GM18519 (cell line): ENCODE data around the gene MPC1L.
"Not testable (repeated sequence)": the region's sequence is repeated elsewhere in the genome, so short reads cannot be mapped to it uniquely, and the experiment has no call there.

ENCODE experiments used
- ATAC-seq: cut with Tn5 transposase; IDR thresholded peaks from one replicate; pipeline ENCODE4 v1.9.1; 2021; ENCODE audit warnings: mild to moderate bottlenecking, moderate library complexity; ENCODE audit not compliant: unreplicated experiment, low FRiP score

MPC1L gene

DNA sequence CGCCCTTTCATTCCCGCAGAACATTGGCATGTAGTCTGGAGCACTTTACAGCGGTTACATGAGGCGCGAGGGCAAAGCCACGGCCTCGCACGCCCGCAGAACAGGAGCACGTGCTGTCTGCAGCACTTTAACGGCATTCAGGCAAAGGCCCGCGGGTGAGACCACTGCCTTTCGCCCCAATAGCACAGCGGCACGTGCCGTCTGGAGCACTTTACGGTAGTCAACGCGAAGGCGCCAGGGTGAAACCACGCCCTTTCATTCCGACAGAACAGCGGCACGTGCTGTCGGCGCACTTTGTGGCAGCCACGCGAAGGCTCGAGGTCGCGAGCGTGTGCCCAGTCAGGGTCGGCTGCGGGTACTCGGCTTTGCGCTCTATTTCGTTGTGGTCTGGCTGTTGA, at the start of gene MPC1L:
Gene MPC1L (plus strand): TSS at position 290 of the 398 bp plus-strand sequence. CDS start 138 bp downstream, outside the sequence.
- no peak for ATAC-seq

DNA sequence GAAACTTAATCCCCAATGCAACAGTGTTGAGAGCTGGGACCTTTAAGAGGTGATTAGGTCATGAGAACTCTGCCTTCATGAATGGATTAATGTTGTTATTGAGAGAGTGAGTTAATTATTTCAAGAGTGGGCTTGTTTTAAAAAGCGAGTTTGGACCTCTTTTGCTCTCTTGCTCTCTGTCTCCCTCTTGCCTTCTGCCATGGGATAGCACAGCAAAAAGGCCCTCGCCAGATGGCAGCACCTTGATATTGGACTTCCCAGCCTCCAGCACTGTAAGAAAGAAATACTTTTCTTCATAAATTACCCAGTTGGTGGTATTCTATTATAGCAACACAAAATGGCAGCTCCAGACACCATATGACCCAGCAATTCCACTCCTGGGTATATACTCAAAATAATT, 49.5 kb upstream of the MPC1L start:
- ATAC-seq: no peak

DNA sequence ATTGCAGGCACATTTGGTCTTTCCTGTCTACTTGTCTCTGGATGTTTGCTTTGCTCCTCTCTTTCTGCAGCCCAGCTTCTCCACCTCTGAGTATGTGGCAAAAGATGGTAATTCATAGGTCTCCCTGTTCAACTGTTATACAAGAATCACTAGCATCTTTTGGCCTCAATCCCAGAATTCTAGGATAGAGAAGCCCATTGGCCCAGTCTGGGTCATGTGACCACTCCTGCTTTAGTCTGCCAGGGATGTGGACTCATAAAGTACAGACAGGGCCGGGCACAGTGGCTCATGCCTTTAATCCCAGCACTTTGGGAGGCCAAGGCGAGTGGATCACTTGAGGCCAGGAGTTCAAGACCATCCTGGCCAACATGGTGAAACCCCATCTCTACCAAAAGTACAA, 47.8 kb upstream of the MPC1L start:
- not testable (repeated sequence) for ATAC-seq

DNA sequence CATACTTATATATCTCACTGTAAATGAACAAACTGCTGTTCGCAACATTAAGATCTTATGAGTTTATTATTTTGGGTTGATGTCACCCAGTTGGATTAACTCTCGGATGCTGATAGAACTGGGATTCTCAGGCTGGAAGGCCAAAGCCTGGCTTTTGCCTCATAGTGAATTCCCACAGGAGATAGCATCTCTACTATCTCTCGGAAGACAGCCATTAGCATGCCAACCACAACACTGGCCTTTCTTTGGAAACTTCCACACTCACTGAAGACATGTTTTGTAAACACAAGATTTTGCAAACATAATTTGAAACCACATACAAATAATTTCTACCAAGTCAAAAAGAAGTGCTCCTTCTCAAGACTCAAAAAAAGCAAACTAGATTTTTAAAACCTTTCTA, 46.9 kb upstream of the MPC1L start:
- no peak for ATAC-seq

DNA sequence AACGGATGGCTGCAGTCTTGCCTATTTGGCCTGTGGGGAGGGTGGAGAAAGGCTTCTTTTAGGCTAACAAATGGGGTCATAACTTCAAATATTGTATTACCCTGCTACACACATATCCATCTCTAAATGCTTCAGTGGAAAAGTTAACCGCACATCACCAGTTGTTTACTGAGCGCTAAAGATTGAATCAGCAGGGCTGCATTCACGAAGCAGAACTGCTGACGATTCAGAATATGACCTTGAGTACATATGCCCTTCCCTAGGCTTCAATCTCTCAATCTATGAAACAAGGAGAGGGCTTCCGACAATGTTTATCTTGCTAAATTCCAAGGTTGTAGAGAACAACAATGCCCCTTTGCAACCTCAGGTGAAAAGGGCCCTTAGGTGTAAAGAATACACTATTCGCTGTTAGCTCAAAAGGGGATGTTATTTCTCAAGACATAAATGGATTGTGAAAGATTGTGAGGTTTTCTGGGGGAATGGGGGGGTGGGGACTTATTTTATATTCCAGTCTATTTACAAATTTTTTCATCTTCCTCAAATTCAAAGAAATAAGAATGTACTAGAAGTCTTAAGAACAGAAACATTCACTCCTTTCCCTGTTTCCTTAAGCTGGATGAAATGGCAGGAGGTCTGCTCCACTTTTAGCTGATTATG, 45.1 kb upstream of the MPC1L start:
- no peak for ATAC-seq

DNA sequence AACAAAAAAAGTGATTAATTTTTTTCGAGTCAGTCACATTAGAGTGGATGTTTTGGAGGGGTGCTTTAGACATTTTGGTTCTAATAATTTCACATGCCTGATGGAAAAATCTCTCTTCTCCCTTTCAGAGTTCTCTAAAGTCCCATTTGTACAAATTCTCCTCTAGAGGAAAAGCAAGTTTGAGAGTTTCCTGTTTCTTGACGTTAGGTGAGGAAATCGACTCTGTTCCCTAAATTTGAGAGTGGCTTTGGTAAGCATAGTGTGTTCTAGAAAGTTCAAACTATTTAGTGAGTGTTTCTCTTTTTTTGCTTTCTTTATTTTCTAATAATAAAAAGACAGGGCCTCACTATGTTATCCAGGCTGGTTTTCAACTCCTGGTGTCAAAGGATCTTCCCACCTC, 44.1 kb upstream of the MPC1L start:
- no peak for ATAC-seq

DNA sequence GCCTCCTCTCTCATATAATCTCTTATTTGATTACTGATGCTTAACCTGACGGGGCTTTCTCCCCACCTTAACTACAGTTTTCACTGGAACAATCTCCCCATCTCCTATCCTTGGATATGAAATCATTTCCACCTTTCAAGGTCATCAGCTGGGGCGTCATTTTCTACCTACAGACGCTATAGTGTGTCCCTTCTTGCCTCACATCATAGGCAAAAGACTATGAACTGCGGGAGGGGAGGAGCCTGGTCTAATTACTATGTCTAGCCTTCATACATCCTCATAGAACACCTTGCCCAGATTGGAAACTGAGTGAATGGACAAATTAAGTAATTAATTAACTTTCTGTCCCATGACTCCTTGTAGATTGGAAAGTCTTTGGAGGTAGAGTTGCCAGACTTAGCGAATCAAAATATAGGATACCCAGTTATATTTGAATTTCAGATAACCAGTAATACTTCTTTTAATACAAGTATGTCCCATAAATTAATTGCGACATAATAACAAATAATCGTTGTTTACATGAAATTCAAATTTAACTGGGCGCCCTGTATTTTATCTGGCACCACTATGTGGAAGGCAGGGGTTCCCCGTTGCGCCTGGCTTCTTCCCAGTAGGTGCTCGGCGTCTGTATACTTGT, 43.2 kb upstream of the MPC1L start:
- ATAC-seq: peak; percentile 27

DNA sequence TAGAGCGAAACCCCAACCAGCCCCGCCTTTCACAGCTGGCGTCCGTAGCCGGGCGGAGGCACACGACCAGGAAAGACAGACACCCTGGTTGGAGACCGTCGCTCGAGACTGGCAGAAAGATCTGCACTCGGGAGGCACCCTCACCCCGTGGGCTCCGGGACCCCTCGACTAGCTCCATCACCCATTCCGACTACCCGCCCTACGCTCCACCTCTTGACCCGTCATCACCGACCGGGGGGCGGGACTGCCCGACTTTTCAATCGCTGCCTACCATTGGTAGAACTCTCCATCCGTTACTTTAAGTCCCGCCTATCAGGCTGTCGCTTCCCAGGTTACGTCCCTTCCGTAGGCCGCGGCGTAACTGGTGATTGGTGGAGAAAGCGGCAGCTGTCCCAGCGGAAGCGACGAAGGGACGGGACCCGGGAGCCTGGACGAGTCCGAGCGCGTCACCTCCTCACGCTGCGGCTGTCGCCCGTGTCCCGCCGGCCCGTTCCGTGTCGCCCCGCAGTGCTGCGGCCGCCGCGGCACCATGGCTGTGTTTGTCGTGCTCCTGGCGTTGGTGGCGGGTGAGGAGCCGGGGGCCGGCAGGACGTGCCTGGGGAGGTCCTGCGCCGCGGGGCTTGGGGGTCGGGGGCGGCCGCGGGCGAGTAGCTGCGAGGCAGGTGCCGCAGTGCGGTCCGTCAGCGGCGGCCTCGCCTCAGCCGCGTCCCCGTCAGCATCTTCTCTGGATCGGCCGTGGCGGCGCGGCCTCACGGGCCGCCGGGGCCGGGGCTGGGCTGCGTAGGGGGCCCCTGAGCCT, 42.5 kb upstream of the MPC1L start, which contains the start of gene ATP6AP2:
Gene ATP6AP2 (plus strand): TSS at position 434 of the 799 bp plus-strand sequence. CDS start 96 bp downstream, at position 530.
- ATAC-seq: peak; percentile 96

DNA sequence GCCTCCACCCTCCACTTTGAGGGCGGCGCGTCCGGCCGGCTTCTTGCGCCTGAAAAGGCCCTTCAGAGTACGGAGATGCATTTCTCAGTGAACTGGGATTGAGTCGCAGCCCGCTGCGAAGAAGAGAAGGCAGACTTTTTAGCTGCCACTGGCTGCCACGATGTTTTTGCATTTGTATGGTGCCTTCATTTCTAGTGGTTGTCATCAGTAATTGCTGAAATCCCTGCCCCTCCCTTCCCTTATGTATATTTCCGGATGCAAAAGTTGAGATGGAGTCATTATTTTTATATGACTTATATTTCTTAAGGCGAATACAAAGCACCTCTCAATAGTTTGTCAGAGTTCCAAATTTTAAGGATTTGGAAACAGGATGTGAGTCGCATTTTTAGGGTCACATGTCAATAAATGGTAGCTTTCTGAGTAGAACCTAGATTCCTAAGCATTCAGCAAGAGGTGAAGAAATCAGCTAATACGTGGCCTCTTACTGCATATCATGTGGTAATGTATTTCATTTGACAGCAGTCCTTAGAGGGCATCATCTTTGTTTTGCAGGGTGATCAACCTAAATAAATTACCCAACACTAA, 41.8 kb upstream of the MPC1L start:
- no peak for ATAC-seq

DNA sequence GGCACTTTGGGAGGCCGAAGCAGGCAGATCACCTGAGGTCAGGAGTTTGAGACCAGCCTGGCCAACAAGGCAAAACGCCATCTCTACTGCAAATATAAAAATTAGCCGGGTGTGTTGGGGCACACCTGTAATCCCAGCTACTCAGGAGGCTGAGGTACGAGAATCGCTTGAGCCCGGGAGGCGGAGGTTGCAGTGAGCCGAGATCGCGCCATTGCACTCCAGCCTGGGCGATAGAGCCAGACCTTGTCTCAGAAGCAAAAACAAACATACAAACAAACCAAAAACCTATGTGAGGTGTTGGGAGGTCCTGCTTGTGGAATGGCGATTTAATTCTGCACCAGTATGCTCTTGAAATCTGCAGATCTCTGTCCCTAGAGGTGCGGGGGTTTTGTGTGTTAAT, 41.0 kb upstream of the MPC1L start:
- ATAC-seq: not testable (repeated sequence)

DNA sequence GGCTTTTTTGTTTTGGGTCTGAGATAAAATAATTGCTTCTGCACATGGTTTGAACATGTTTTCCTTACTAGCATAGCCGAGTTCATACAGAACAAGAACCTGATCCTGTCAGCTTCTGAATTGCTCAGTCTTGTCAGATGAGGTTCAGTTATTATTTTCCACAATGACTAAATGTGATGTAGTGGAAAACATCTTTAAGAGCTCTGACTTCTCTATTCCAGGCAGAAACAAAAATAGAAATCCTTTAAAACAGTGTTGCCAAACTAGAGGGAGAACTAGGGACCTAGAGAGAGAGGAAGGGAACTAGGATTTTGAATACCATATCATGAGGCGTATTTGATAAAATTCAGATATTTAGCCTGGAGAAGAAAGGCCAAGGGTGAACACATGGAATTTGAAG, 40.4 kb upstream of the MPC1L start:
- no peak for ATAC-seq

DNA sequence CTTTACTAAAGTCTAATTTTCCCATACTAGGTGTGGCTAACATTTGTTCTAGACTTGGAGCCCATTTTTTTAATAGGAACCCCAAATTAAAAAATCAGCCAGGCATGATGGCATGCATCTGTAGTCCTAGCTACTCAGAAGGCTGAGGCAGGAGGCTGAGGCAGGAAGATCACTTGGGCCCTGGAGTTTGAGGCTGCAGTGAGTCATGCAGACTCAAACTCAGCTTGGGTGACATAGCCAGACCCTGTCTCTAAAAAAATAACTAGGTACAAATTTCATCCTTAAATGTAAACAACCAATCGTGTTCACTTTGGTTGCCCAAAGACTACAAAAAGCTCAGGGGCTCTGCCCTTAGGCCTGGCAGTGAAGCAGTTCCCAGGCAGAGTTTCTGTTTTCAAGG, 35.6 kb upstream of the MPC1L start:
- not testable (repeated sequence) for ATAC-seq

DNA sequence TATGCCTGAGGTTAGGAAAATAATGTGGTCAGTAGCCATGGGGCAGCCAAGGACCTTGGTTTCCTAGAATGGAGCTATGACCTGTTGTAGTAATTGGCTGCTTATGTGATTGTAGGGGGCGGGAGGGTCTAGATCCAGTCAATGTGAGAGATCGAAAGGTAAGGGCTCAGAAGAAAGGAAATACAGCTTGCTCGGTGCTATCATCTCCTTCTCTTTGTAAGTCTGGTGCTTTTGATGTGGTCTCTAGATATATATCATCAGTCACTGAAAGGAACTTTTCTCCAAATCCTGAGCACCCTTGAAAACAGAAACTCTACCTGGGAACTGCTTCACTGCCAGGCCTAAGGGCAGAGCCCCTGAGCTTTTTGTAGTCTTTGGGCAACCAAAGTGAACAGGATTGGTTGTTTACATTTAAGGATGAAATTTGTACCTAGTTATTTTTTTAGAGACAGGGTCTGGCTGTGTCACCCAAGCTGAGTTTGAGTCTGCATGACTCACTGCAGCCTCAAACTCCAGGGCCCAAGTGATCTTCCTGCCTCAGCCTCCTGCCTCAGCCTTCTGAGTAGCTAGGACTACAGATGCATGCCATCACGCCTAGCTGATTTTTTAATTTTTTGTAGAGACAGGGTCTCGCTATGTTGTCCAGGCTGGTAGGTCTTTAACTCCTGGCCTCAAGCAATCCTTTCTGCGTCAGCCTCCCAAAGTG, 33.5 kb upstream of the MPC1L start:
- not testable (repeated sequence) for ATAC-seq

DNA sequence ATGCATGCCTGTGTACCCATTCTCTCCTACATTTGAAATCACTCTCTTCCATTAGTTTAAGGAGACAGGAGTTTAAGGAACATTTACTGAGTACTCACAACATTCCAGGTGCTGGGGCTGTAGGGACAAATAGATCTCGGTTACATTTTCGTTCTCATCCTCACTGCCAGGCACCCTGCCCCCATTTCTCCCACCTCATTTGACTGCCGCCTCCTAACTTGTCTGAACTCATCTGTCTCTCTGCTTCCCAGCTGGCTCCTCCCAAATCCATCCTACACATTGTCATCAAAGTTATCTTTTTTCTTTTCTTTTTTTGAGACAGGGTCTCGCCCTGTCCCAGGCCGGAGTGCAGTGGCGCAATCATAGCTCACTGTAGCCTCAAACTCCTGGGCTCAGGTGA, 19.8 kb upstream of the MPC1L start:
- no peak for ATAC-seq

DNA sequence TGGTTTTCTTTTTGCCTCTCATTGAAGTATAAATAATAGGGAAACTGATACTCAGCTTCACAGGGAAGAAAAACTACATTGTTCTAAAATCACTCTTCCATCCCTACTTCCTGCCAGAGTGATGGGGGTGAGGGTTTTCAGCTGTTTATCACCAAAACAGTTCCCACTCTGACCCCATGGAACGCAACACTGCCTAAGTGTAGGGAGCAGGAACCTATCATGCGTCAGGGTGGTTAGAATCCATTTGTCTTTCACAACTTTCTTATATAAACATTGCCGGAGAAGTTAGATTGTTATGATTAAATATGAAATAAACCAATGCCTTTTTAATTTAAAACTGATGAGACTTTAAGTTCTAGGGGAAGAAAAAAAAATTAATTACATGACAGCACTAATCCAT, 15.8 kb upstream of the MPC1L start:
- ATAC-seq: no peak

DNA sequence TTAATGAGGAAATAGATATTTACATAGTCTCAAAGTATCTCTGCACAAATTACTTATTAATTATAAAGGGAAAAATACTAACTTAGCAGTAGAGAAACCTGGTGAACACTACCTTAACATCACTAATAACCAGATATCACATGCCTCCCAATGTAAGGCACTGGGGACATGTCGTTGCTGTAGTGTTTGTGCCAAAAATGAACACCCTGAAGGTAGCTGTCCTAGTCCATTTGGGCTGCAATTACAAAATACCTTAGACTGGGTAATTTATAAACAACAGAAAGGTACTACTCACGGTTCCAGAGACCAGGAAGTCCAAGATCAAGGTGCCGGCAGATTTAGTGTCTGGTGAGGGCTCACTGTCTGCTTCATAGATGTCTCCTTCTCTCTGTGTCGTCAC, 10.7 kb upstream of the MPC1L start:
- ATAC-seq: no peak

DNA sequence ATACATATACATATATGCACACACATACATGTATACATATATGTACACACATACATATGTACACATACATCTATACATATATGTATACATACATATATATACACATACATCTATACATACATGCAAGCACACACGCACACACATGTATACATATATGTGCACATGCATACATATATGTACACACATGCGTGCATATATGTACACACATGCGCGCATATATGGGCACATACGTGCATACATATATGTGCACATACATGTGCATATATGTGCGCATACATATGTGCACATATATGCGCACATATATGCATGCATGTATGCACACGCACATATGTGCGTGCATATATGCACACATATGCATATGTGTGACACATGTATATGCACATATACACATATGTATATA, 7.3 kb upstream of the MPC1L start:
- no peak for ATAC-seq

DNA sequence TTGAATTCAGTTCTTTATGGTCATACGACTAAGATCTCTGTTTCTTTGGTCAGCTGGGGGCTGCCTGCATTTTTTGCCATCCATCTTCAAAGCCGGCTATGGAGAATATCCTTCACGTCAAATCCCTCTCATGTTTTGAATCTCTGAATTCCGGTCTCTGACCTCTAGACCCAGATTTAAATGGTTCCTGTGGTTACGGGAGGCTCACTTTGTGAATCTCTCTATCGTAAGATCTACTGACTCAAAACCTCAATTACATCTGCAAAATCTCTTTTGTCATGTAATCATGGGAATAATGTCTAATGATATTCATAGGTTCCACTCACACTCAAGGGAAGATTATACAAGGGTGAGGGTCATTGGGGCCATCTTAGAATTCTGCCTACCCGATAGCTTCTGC, 5.7 kb upstream of the MPC1L start:
- ATAC-seq: no peak

DNA sequence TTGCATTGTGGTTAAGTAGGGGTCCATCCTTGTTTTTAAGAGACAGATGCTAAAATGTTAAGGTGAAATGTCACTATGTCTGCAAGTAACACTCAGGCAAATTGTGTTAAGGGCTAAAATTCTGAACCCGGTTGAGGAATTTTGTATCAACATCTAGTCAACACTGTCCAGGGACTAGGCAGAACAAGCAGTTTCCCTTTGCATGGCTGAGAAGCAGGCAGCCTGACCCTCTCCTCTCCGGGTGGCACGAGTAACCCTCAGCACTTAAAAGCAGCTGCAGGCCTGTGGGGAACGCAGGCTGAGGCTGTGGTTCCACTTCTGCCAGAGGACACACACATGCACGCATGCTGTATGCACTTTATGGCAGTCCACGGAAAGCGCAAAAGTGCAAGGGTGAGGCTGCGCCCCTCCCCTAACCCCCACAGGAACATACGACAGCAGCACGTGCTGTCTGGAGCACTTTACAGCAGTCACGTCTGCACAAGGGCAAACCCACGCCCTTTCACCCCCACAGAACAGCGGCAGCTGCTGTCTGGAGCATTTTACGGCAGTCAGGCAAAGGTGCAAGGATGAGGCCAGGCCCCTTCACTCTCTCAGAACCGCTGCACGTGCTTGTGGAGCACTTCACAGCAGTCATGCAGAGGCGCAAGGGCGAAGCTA, 619 bp upstream of the MPC1L start:
- no peak for ATAC-seq

DNA sequence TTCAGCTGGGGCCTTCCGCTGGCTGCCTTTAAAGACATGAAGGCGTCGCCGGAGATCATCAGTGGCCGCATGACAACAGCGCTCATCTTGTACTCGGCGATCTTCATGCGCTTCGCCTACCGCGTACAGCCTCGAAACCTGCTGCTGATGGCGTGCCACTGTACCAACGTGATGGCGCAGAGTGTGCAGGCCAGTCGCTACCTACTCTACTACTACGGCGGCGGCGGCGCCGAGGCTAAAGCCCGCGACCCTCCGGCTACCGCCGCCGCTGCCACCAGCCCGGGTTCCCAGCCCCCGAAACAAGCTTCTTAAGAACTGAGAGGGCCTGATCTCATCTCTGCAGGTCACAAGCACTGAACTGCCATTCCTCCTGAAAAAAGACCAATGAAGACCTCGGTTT, 437 bp downstream of the MPC1L start:
- ATAC-seq: no peak
